IMR-90 (cell line): ENCODE data around the gene CHRFAM7A.
"Not testable (repeated sequence)": the region's sequence is repeated elsewhere in the genome, so short reads cannot be mapped to it uniquely, and the experiment has no call there.

ENCODE experiments used
- BHLHE40 ChIP-seq: fragments of 150-350 bp; IDR thresholded peaks from 2 replicates; pipeline ENCODE4 v1.6.1; 2016; ENCODE audit warnings: mild to moderate bottlenecking, low read depth, low read length
- CEBPB ChIP-seq: IDR thresholded peaks from 2 replicates; pipeline ENCODE4 v1.6.1; 2012; ENCODE audit warnings: low read depth, low read length, improper control_type of control experiment
- CHD1 ChIP-seq: IDR thresholded peaks from 2 replicates; pipeline ENCODE4 v1.6.1; 2012; ENCODE audit warnings: low read depth, low read length, improper control_type of control experiment
- CTCF ChIP-seq: conservative IDR thresholded peaks from 2 replicates; pipeline ENCODE4 v1.5.1; 2012; ENCODE audit warnings: mild to moderate bottlenecking, low read depth, low read length, improper control_type of control experiment
- FOS ChIP-seq: fragments of 150-350 bp; IDR thresholded peaks from 2 replicates; pipeline ENCODE4 v1.6.1; 2016; ENCODE audit warnings: low read depth, low read length
- MAFK ChIP-seq: IDR thresholded peaks from 2 replicates; pipeline ENCODE4 v1.6.1; 2012; ENCODE audit warnings: low read depth, low read length, improper control_type of control experiment
- MAZ ChIP-seq: IDR thresholded peaks from 2 replicates; pipeline ENCODE4 v1.6.1; 2012; ENCODE audit warnings: low read depth, mild to moderate bottlenecking, low read length, improper control_type of control experiment, moderate library complexity, borderline replicate concordance
- MXI1 ChIP-seq: IDR thresholded peaks from 2 replicates; pipeline ENCODE4 v1.6.1; 2012; ENCODE audit warnings: low read depth, mild to moderate bottlenecking, low read length, moderate library complexity, borderline replicate concordance
- NFE2L2 ChIP-seq: fragments of 150-350 bp; IDR thresholded peaks from 2 replicates; pipeline ENCODE4 v1.6.1; 2016; ENCODE audit warnings: low read depth, mild to moderate bottlenecking, low read length
- POLR2A ChIP-seq: IDR thresholded peaks from 2 replicates; pipeline ENCODE4 v1.6.1; 2012; ENCODE audit warnings: mild to moderate bottlenecking, low read depth, low read length
- RAD21 ChIP-seq: IDR thresholded peaks from 2 replicates; pipeline ENCODE4 v1.6.1; 2012; ENCODE audit warnings: low read length, improper control_type of control experiment
- RFX5 ChIP-seq: IDR thresholded peaks from 2 replicates; pipeline ENCODE4 v1.8.0; 2012; ENCODE audit warnings: low read depth, mild to moderate bottlenecking, low read length, moderate library complexity
- SMC3 ChIP-seq: fragments of 150-350 bp; IDR thresholded peaks from 2 replicates; pipeline ENCODE4 v1.6.1; 2016; ENCODE audit warnings: low read depth, mild to moderate bottlenecking, antibody characterized with exemption, low read length, moderate library complexity
- USF2 ChIP-seq: fragments of 150-350 bp; IDR thresholded peaks from 2 replicates; pipeline ENCODE4 v1.6.1; 2017; ENCODE audit warnings: mild to moderate bottlenecking, antibody characterized with exemption, low read length, low read depth

DNA sequence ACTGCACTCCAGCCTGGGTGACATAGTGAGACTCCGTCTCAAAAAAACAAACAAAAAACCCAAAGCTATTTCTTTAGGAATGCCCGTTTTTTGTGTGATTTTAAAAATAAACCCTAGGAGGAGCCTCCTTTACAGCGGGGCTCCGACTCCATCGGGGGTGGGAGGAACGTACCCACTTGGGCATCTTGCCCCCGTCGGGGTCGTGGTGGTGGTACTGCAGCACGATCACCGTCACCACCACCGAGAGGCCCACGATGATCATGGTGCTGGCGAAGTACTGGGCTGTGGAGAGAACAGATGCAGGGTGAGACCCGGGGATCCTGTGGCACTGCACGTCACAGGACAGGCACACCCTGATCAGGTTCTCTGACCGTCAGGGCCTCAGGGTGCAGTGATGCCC lies 26.1 kb downstream of the CHRFAM7A start:
- TF ChIP-seq CTCF, CHD1, POLR2A, CEBPB, MAZ, USF2, NFE2L2, RAD21, MXI1, FOS, BHLHE40, MAFK, SMC3, RFX5: not testable (repeated sequence)
